Measurements from ENCODE around the gene MCOLN2. TPM values are rescaled to one million over a fixed set of nuclear protein-coding genes. Genes with fewer than 3 reads are reported as not detected.

The MCOLN2 gene
- 1 to 10 TPM in 2 of 4 donors, under 1 TPM in 2; 0.67 to 2.5 (median 1.2) TPM for polyA plus RNA-seq
- long read RNA-seq, donor 1 = 0 reads
- long read RNA-seq, donor 2 = 0 reads
- long read RNA-seq, donor 3, partial matches to known transcripts = 0 of 1 reads
- long read RNA-seq, donor 3, other reads (novel, unspliced or antisense) = 0 of 1 reads
- long read RNA-seq, donor 4 = 0 reads
- long read RNA-seq, donor 5 = 0 reads
- long read RNA-seq, donor 6 = 0 reads
- long read RNA-seq, donor 7 = 0 reads
- long read RNA-seq, donor 8 = 0 reads
- long read RNA-seq, donor 9 = 0 reads
- long read RNA-seq, donor 10, partial matches to known transcripts = 0 of 1 reads
- long read RNA-seq, donor 10, other reads (novel, unspliced or antisense) = 0 of 1 reads

GRCh38 chr1:84996846-84997666 lies at the start of gene MCOLN2:
Gene MCOLN2, minus strand, starts transcription at chr1:84997113. Its CDS starts 241 bp downstream, at chr1:84996872.
- H3K9me3 ChIP-seq (ENCODE audit: control insufficient read depth in 2 of 2, insufficient read depth in 1 of 2, low read depth in 1 of 2, low read length in 1 of 2) = no peaks in the 10 kb centered on the region
- H3K4me1 ChIP-seq (ENCODE audit: control insufficient read depth in 3 of 3, insufficient read depth in 2 of 3, low read depth in 1 of 3, low read length in 2 of 3) = peaks cover 0 to 9% (median 2%) of the 10 kb centered on the region in 3 donors
- peak within 1 kb of the TSS in 1 of 3 donors; percentile 60 for H3K27ac ChIP-seq (ENCODE audit: low read depth in 1 of 3, low read length in 2 of 3)
- DNase-seq = peak; percentile 34 to 63
- FAIRE-seq = no peak
- H3K4me3 ChIP-seq (ENCODE audit: low read depth in 1 of 3, low read length in 3 of 3) = peak within 1 kb of the TSS; percentile 35 to 74 (median 58)
- 0 to 1% (median 1%) methylated on average over 76 to 87 of the region's 87 CpGs for WGBS, 3 donors
- no peaks in the 10 kb centered on the region for H3K36me3 ChIP-seq (ENCODE audit: control insufficient read depth in 3 of 3, insufficient read depth in 2 of 3, low read depth in 1 of 3, low read length in 3 of 3)
- H3K27me3 ChIP-seq (ENCODE audit: control insufficient read depth in 3 of 3, insufficient read depth in 3 of 3, low read length in 3 of 3) = peaks cover 2 to 55% (median 5%) of the 10 kb centered on the region in 3 donors

- H3K4me1 ChIP-seq (ENCODE audit: control insufficient read depth in 3 of 3, insufficient read depth in 2 of 3, low read depth in 1 of 3, low read length in 2 of 3) = peaks cover 0 to 4% (median 0%) of the 10 kb centered on the region in 3 donors
- H3K36me3 ChIP-seq (ENCODE audit: control insufficient read depth in 3 of 3, insufficient read depth in 2 of 3, low read depth in 1 of 3, low read length in 3 of 3) = peaks cover 0 to 20% (median 0%) of the 10 kb centered on the region in 3 donors
- DNase-seq = no peak
- FAIRE-seq = no peak
- H3K27me3 ChIP-seq (ENCODE audit: control insufficient read depth in 3 of 3, insufficient read depth in 3 of 3, low read length in 3 of 3) = peaks cover 0 to 5% (median 4%) of the 10 kb centered on the region in 3 donors
- H3K9me3 ChIP-seq (ENCODE audit: control insufficient read depth in 2 of 2, insufficient read depth in 1 of 2, low read depth in 1 of 2, low read length in 1 of 2) = no peaks in the 10 kb centered on the region
- H3K4me3 ChIP-seq (ENCODE audit: low read depth in 1 of 3, low read length in 3 of 3) = no peak overlapping the region
- no peak overlapping the region for H3K27ac ChIP-seq (ENCODE audit: low read depth in 1 of 3, low read length in 2 of 3)
These were observed 45.5 kb upstream of the MCOLN2 start for GRCh38 chr1:85042413-85042812.

- 92 to 94% (median 92%) methylated on average over 5 of the region's 5 CpGs for WGBS, 3 donors
- H3K27me3 ChIP-seq (ENCODE audit: control insufficient read depth in 3 of 3, insufficient read depth in 3 of 3, low read length in 3 of 3) = peaks cover 0 to 4% (median 0%) of the 10 kb centered on the region in 3 donors
- DNase-seq (no peak), FAIRE-seq (no peak)
- no peaks in the 10 kb centered on the region for H3K4me1 ChIP-seq (ENCODE audit: control insufficient read depth in 3 of 3, insufficient read depth in 2 of 3, low read depth in 1 of 3, low read length in 2 of 3)
- no peaks in the 10 kb centered on the region for H3K9me3 ChIP-seq (ENCODE audit: control insufficient read depth in 2 of 2, insufficient read depth in 1 of 2, low read depth in 1 of 2, low read length in 1 of 2)
- H3K27ac ChIP-seq (ENCODE audit: low read depth in 1 of 3, low read length in 2 of 3) = no peak overlapping the region
- peaks cover 0 to 23% (median 0%) of the 10 kb centered on the region in 3 donors for H3K36me3 ChIP-seq (ENCODE audit: control insufficient read depth in 3 of 3, insufficient read depth in 2 of 3, low read depth in 1 of 3, low read length in 3 of 3)
- no peak overlapping the region for H3K4me3 ChIP-seq (ENCODE audit: low read depth in 1 of 3, low read length in 3 of 3)
These were observed 44.9 kb upstream of the MCOLN2 start for GRCh38 chr1:85041793-85042192.

- H3K27me3 ChIP-seq (ENCODE audit: control insufficient read depth in 3 of 3, insufficient read depth in 3 of 3, low read length in 3 of 3) = no peaks in the 10 kb centered on the region
- H3K4me1 ChIP-seq (ENCODE audit: control insufficient read depth in 3 of 3, insufficient read depth in 2 of 3, low read depth in 1 of 3, low read length in 2 of 3) = no peaks in the 10 kb centered on the region
- H3K9me3 ChIP-seq (ENCODE audit: control insufficient read depth in 2 of 2, insufficient read depth in 1 of 2, low read depth in 1 of 2, low read length in 1 of 2) = no peaks in the 10 kb centered on the region
- peaks cover 0 to 25% (median 0%) of the 10 kb centered on the region in 3 donors for H3K36me3 ChIP-seq (ENCODE audit: control insufficient read depth in 3 of 3, insufficient read depth in 2 of 3, low read depth in 1 of 3, low read length in 3 of 3)
- H3K4me3 ChIP-seq (ENCODE audit: low read depth in 1 of 3, low read length in 3 of 3) = no peak overlapping the region
- H3K27ac ChIP-seq (ENCODE audit: low read depth in 1 of 3, low read length in 2 of 3) = no peak overlapping the region
- FAIRE-seq = no peak
- WGBS, 3 donors = 79 to 81% (median 80%) methylated on average over 2 of the region's 2 CpGs
- DNase-seq = no peak
These were observed 36.3 kb upstream of the MCOLN2 start for GRCh38 chr1:85033221-85033620.

- H3K4me1 ChIP-seq (ENCODE audit: control insufficient read depth in 3 of 3, insufficient read depth in 2 of 3, low read depth in 1 of 3, low read length in 2 of 3) = no peaks in the 10 kb centered on the region
- no peaks in the 10 kb centered on the region for H3K27me3 ChIP-seq (ENCODE audit: control insufficient read depth in 3 of 3, insufficient read depth in 3 of 3, low read length in 3 of 3)
- no peaks in the 10 kb centered on the region for H3K9me3 ChIP-seq (ENCODE audit: control insufficient read depth in 2 of 2, insufficient read depth in 1 of 2, low read depth in 1 of 2, low read length in 1 of 2)
- peaks cover 0 to 18% (median 0%) of the 10 kb centered on the region in 3 donors for H3K36me3 ChIP-seq (ENCODE audit: control insufficient read depth in 3 of 3, insufficient read depth in 2 of 3, low read depth in 1 of 3, low read length in 3 of 3)
- no peak overlapping the region for H3K27ac ChIP-seq (ENCODE audit: low read depth in 1 of 3, low read length in 2 of 3)
- FAIRE-seq (no peak), DNase-seq (no peak)
- H3K4me3 ChIP-seq (ENCODE audit: low read depth in 1 of 3, low read length in 3 of 3) = no peak overlapping the region
These were observed 33.6 kb upstream of the MCOLN2 start for GRCh38 chr1:85030536-85030935.

GRCh38 chr1:85028151-85028550 lies 31.2 kb upstream of the MCOLN2 start:
- no peak overlapping the region for H3K4me3 ChIP-seq (ENCODE audit: low read depth in 1 of 3, low read length in 3 of 3)
- FAIRE-seq (no peak), DNase-seq (no peak)
- H3K36me3 ChIP-seq (ENCODE audit: control insufficient read depth in 3 of 3, insufficient read depth in 2 of 3, low read depth in 1 of 3, low read length in 3 of 3) = peaks cover 0 to 21% (median 0%) of the 10 kb centered on the region in 3 donors
- no peaks in the 10 kb centered on the region for H3K4me1 ChIP-seq (ENCODE audit: control insufficient read depth in 3 of 3, insufficient read depth in 2 of 3, low read depth in 1 of 3, low read length in 2 of 3)
- no peaks in the 10 kb centered on the region for H3K27me3 ChIP-seq (ENCODE audit: control insufficient read depth in 3 of 3, insufficient read depth in 3 of 3, low read length in 3 of 3)
- no peaks in the 10 kb centered on the region for H3K9me3 ChIP-seq (ENCODE audit: control insufficient read depth in 2 of 2, insufficient read depth in 1 of 2, low read depth in 1 of 2, low read length in 1 of 2)
- 84 to 87% (median 84%) methylated on average over 3 of the region's 3 CpGs for WGBS, 3 donors
- no peak overlapping the region for H3K27ac ChIP-seq (ENCODE audit: low read depth in 1 of 3, low read length in 2 of 3)

GRCh38 chr1:85027242-85027983 lies 30.5 kb upstream of the MCOLN2 start:
- no peak overlapping the region for H3K4me3 ChIP-seq (ENCODE audit: low read depth in 1 of 3, low read length in 3 of 3)
- no peaks in the 10 kb centered on the region for H3K27me3 ChIP-seq (ENCODE audit: control insufficient read depth in 3 of 3, insufficient read depth in 3 of 3, low read length in 3 of 3)
- no peak overlapping the region for H3K27ac ChIP-seq (ENCODE audit: low read depth in 1 of 3, low read length in 2 of 3)
- H3K4me1 ChIP-seq (ENCODE audit: control insufficient read depth in 3 of 3, insufficient read depth in 2 of 3, low read depth in 1 of 3, low read length in 2 of 3) = no peaks in the 10 kb centered on the region
- peaks cover 0 to 28% (median 0%) of the 10 kb centered on the region in 3 donors for H3K36me3 ChIP-seq (ENCODE audit: control insufficient read depth in 3 of 3, insufficient read depth in 2 of 3, low read depth in 1 of 3, low read length in 3 of 3)
- no peak for FAIRE-seq
- 72 to 89% (median 74%) methylated on average over 5 of the region's 5 CpGs for whole genome bisulfite sequencing, 3 donors
- no peak for DNase-seq
- H3K9me3 ChIP-seq (ENCODE audit: control insufficient read depth in 2 of 2, insufficient read depth in 1 of 2, low read depth in 1 of 2, low read length in 1 of 2) = no peaks in the 10 kb centered on the region

GRCh38 chr1:85025940-85026339 lies 29.0 kb upstream of the MCOLN2 start:
- FAIRE-seq = no peak
- 73 to 75% (median 74%) methylated on average over 1 of the region's 1 CpG for WGBS, 3 donors
- H3K36me3 ChIP-seq (ENCODE audit: control insufficient read depth in 3 of 3, insufficient read depth in 2 of 3, low read depth in 1 of 3, low read length in 3 of 3) = peaks cover 0 to 32% (median 0%) of the 10 kb centered on the region in 3 donors

More at GRCh38 chr1:85025940-85026339, 29.0 kb upstream of the MCOLN2 start:
- no peak overlapping the region for H3K27ac ChIP-seq (ENCODE audit: low read depth in 1 of 3, low read length in 2 of 3)
- H3K9me3 ChIP-seq (ENCODE audit: control insufficient read depth in 2 of 2, insufficient read depth in 1 of 2, low read depth in 1 of 2, low read length in 1 of 2) = no peaks in the 10 kb centered on the region
- H3K27me3 ChIP-seq (ENCODE audit: control insufficient read depth in 3 of 3, insufficient read depth in 3 of 3, low read length in 3 of 3) = no peaks in the 10 kb centered on the region
- no peak for DNase-seq
- no peaks in the 10 kb centered on the region for H3K4me1 ChIP-seq (ENCODE audit: control insufficient read depth in 3 of 3, insufficient read depth in 2 of 3, low read depth in 1 of 3, low read length in 2 of 3)
- H3K4me3 ChIP-seq (ENCODE audit: low read depth in 1 of 3, low read length in 3 of 3) = no peak overlapping the region

All from small intestine (tissue), 16 donors.